Neural progenitor cell (in vitro differentiated cells): ENCODE measurements around the gene RAP1A. TPM values are rescaled to one million over a fixed set of nuclear protein-coding genes. Genes with fewer than 3 reads are reported as not detected.

ENCODE experiments used
- DNase-seq: peaks from one replicate; pipeline ENCODE4 v3.0.0-alpha.2; 2016; ENCODE audit warnings: low spot score
- H2AFZ ChIP-seq: fragments of 200-600 bp; sonication (generic); replicated peaks from 2 replicates; pipeline ENCODE4 v1.6.1; 2016; ENCODE audit warnings: antibody characterized with exemption
- H3F3A ChIP-seq: fragments of 200-600 bp; sonication (generic); 2 replicates; pipeline ENCODE4 v1.6.1; 2016; ENCODE audit warnings: antibody characterized with exemption, low read depth
- H3K27ac ChIP-seq: fragments of 200-600 bp; sonication (generic); 2 replicates; pipeline ENCODE4 v1.5.1; 2016; ENCODE audit warnings: mild to moderate bottlenecking
- H3K27me3 ChIP-seq: fragments of 200-600 bp; sonication (generic); 2 replicates; pipeline ENCODE4 v1.6.1; 2016; ENCODE audit warnings: mild to moderate bottlenecking, moderate library complexity
- H3K36me3 ChIP-seq: fragments of 200-600 bp; sonication (generic); 2 replicates; pipeline ENCODE4 v1.5.1; 2016
- H3K4me1 ChIP-seq: fragments of 200-600 bp; sonication (generic); 2 replicates; pipeline ENCODE4 v1.6.1; 2016; ENCODE audit warnings: mixed run types
- H3K4me2 ChIP-seq: fragments of 200-600 bp; sonication (generic); 2 replicates; pipeline ENCODE4 v1.6.1; 2016
- H3K4me3 ChIP-seq: fragments of 200-600 bp; sonication (generic); 2 replicates; pipeline ENCODE4 v1.5.1; 2016
- H3K79me2 ChIP-seq: fragments of 200-600 bp; sonication (generic); 2 replicates; pipeline ENCODE4 v1.6.1; 2016; ENCODE audit warnings: low read depth
- H3K9ac ChIP-seq: fragments of 200-600 bp; sonication (generic); 2 replicates; pipeline ENCODE4 v1.6.1; 2016
- H3K9me3 ChIP-seq: fragments of 200-600 bp; sonication (generic); 2 replicates; pipeline ENCODE4 v1.5.1; 2016; ENCODE audit warnings: low read depth
- H4K20me1 ChIP-seq: fragments of 200-600 bp; sonication (generic); 2 replicates; pipeline ENCODE4 v1.6.1; 2016; ENCODE audit warnings: low read depth
- H3K27ac Mint-ChIP-seq: 3 replicates; pipeline ENCODE4 v1.8.0; 2021; ENCODE audit warnings: mixed read lengths
- H3K27me3 Mint-ChIP-seq: 2 replicates; pipeline ENCODE4 v1.8.0; 2022; ENCODE audit warnings: low read depth, mild to moderate bottlenecking, inconsistent platforms, moderate library complexity, mixed read lengths; ENCODE audit not compliant: insufficient read depth
- H3K36me3 Mint-ChIP-seq: 3 replicates; pipeline ENCODE4 v1.8.0; 2021; ENCODE audit warnings: mixed read lengths
- H3K4me1 Mint-ChIP-seq: 3 replicates; pipeline ENCODE4 v1.8.0; 2021; ENCODE audit warnings: mixed read lengths
- H3K4me3 Mint-ChIP-seq: 3 replicates; pipeline ENCODE4 v1.8.0; 2021; ENCODE audit warnings: mild to moderate bottlenecking, moderate library complexity, mixed read lengths
- H3K9me3 Mint-ChIP-seq: 3 replicates; pipeline ENCODE4 v1.8.0; 2020; ENCODE audit warnings: mixed read lengths
- EZH2 ChIP-seq: fragments of 200-600 bp; sonication (generic); IDR thresholded peaks from 2 replicates; pipeline ENCODE4 v1.6.1; 2017; ENCODE audit warnings: antibody characterized with exemption, mild to moderate bottlenecking, moderate library complexity
- EZH2phosphoT487 ChIP-seq: fragments of 200-600 bp; sonication (generic); IDR thresholded peaks from 2 replicates; pipeline ENCODE4 v1.6.1; 2017; ENCODE audit warnings: antibody characterized with exemption
- total RNA-seq: library from RNA; depleted of rRNA; stranded (reverse); fragments of >200 nt; gene quantifications from 2 replicates; pipeline ENCODE4 v1.2.3, GENCODE V29; 2015; ENCODE audit warnings: low replicate concordance
- TF ChIP-seq, protein P1 (sequence below): fragments of 200-600 bp; sonication (generic); IDR thresholded peaks from 2 replicates; pipeline ENCODE4 v1.5.1; 2017; ENCODE audit warnings: antibody characterized with exemption, mild to moderate bottlenecking

The RAP1A gene
- total RNA-seq, 1 donor from 2014 or later: 27.5 TPM

DNA sequence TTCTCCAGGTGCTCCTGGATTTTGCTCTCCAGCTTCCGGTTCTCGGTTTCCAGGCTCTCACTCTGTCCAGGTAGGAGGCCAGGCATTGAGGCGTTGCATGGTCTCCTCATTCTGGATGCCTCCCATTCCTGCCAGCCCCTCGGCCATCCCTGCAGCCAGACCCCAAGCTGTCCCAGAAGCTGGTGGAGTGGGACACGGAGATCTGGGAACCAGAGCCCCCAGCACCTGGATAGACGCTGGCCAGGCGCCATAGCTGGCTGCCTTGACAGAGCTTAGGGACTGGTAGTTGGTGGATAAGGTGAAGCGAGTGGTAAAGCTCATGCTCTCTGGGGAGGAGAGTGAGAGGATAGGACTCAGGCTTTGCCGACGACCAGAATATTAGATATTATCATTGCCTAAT, 29.6 kb downstream of the RAP1A start:
- Histone ChIP-seq H3K4me2 (no peak overlapping the region), H4K20me1 (no peaks in the 10 kb centered on the region), H3K4me3 (no peak overlapping the region), H3K27ac (no peak overlapping the region), H3K79me2 (peaks cover 39% of the 10 kb centered on the region), H3F3A (no peaks in the 10 kb centered on the region), H3K9me3 (no peaks in the 10 kb centered on the region), H3K9ac (no peak overlapping the region), H3K36me3 (no peaks in the 10 kb centered on the region), H3K4me1 (no peaks in the 10 kb centered on the region), H3K27me3 (no peaks in the 10 kb centered on the region), H2AFZ (no peak overlapping the region)
- Mint-ChIP-seq H3K27me3 (peaks cover 4% of the 10 kb centered on the region), H3K4me3 (no peak overlapping the region), H3K27ac (no peak overlapping the region), H3K4me1 (no peaks in the 10 kb centered on the region), H3K36me3 (peaks cover 32% of the 10 kb centered on the region), H3K9me3 (peaks cover 35% of the 10 kb centered on the region)
- DNase-seq: no peak
- TF ChIP-seq, protein P1, sequence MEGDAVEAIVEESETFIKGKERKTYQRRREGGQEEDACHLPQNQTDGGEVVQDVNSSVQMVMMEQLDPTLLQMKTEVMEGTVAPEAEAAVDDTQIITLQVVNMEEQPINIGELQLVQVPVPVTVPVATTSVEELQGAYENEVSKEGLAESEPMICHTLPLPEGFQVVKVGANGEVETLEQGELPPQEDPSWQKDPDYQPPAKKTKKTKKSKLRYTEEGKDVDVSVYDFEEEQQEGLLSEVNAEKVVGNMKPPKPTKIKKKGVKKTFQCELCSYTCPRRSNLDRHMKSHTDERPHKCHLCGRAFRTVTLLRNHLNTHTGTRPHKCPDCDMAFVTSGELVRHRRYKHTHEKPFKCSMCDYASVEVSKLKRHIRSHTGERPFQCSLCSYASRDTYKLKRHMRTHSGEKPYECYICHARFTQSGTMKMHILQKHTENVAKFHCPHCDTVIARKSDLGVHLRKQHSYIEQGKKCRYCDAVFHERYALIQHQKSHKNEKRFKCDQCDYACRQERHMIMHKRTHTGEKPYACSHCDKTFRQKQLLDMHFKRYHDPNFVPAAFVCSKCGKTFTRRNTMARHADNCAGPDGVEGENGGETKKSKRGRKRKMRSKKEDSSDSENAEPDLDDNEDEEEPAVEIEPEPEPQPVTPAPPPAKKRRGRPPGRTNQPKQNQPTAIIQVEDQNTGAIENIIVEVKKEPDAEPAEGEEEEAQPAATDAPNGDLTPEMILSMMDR: no peak
- TF ChIP-seq EZH2phosphoT487 (no peak), EZH2 (no peak)

DNA sequence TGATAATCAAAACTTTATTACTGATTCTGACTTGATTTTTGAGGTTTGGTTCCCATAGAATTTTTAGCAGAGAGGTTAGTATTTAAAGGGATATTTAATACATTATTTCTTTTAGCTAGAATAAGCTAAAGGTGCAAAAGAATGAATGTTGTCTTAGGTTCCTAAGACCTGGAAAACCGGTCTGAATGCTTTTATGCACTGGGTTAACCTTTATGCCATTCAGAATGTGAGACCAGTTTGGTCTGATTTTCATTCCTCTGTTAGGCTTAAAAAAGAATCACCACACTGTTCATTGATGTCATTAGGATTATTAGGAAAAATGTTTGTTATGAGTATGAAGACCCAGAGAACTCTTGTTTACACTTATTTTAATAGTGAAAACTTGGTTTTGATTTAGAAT, 30.1 kb downstream of the RAP1A start:
- Histone ChIP-seq H3K9ac (no peak overlapping the region), H3F3A (no peaks in the 10 kb centered on the region), H3K36me3 (no peaks in the 10 kb centered on the region), H3K4me2 (no peak overlapping the region), H3K4me3 (no peak overlapping the region), H4K20me1 (no peaks in the 10 kb centered on the region), H2AFZ (no peak overlapping the region), H3K79me2 (peaks cover 37% of the 10 kb centered on the region), H3K9me3 (no peaks in the 10 kb centered on the region), H3K27me3 (no peaks in the 10 kb centered on the region), H3K4me1 (no peaks in the 10 kb centered on the region), H3K27ac (no peak overlapping the region)
- Mint-ChIP-seq H3K4me3 (no peak overlapping the region), H3K27ac (no peak overlapping the region), H3K27me3 (peaks cover 4% of the 10 kb centered on the region), H3K36me3 (peaks cover 29% of the 10 kb centered on the region), H3K9me3 (peaks cover 30% of the 10 kb centered on the region), H3K4me1 (no peaks in the 10 kb centered on the region)
- no peak for DNase-seq
- no peak for TF ChIP-seq EZH2
- TF ChIP-seq, protein P1: no peak
- no peak for TF ChIP-seq EZH2phosphoT487

DNA sequence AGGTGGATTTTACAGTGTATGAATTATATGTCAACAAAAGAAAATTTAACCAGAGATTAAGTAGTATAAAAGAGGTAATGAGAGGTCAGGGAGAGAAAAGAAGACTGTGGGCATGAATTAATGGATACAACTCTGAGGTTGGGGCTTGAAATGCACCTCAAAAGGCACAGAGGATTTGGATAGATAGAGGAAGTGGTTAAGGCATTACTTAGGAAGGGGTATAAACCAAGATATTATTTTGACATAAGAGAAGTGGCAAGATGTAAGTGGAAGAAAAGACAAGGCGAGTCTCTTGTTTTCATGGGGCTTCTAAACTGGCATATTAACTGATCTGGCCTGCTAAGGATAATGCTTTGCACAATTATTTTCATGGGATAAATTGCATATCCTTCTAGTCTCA, 34.1 kb downstream of the RAP1A start:
- Histone ChIP-seq H3K27me3 (no peaks in the 10 kb centered on the region), H3K36me3 (no peaks in the 10 kb centered on the region), H3K27ac (no peak overlapping the region), H3K4me3 (no peak overlapping the region), H3K9me3 (no peaks in the 10 kb centered on the region), H3K79me2 (peaks cover 35% of the 10 kb centered on the region), H3K4me2 (no peak overlapping the region), H4K20me1 (peaks cover 5% of the 10 kb centered on the region), H3F3A (no peaks in the 10 kb centered on the region), H2AFZ (no peak overlapping the region), H3K9ac (no peak overlapping the region), H3K4me1 (no peaks in the 10 kb centered on the region)
- TF ChIP-seq, protein P1: no peak
- TF ChIP-seq EZH2phosphoT487 (no peak), EZH2 (no peak)
- Mint-ChIP-seq H3K4me1 (peaks cover 9% of the 10 kb centered on the region), H3K27me3 (no peaks in the 10 kb centered on the region), H3K4me3 (no peak overlapping the region), H3K36me3 (peaks cover 12% of the 10 kb centered on the region), H3K9me3 (peaks cover 8% of the 10 kb centered on the region), H3K27ac (no peak overlapping the region)
- no peak for DNase-seq
